ENCODE measurements around the gene CHRNA1.

Gene CHRNA1

GRCh38 chr2:174784909-174785308, 20.6 kb upstream of the CHRNA1 start:
- no peak for DNase-seq (ENCODE audit: low read depth)
- no peak overlapping the region for H3K4me3 ChIP-seq (ENCODE audit: control insufficient read depth, low read depth, low read length)
- no peak for TF ChIP-seq CTCF (conservative IDR thresholded peaks at IDR 0.05; ENCODE audit: control insufficient read depth, insufficient read depth, low read depth, low read length)

GRCh38 chr2:174784316-174784715, 20.0 kb upstream of the CHRNA1 start:
- no peak overlapping the region for H3K4me3 ChIP-seq (ENCODE audit: control insufficient read depth, low read depth, low read length)
- TF ChIP-seq CTCF (conservative IDR thresholded peaks at IDR 0.05; ENCODE audit: control insufficient read depth, insufficient read depth, low read depth, low read length), result no peak
- no peak for DNase-seq (ENCODE audit: low read depth)

- no peak for TF ChIP-seq CTCF (conservative IDR thresholded peaks at IDR 0.05; ENCODE audit: control insufficient read depth, insufficient read depth, low read depth, low read length)
- DNase-seq (ENCODE audit: low read depth), result no peak
These were observed 17.7 kb upstream of the CHRNA1 start for GRCh38 chr2:174781996-174782395.

GRCh38 chr2:174781298-174781697, 17.0 kb upstream of the CHRNA1 start:
- no peak overlapping the region for H3K4me3 ChIP-seq (ENCODE audit: control insufficient read depth, low read depth, low read length)
- no peak for TF ChIP-seq CTCF (conservative IDR thresholded peaks at IDR 0.05; ENCODE audit: control insufficient read depth, insufficient read depth, low read depth, low read length)
- DNase-seq (ENCODE audit: low read depth), result no peak

More at GRCh38 chr2:174781996-174782395, 17.7 kb upstream of the CHRNA1 start:
- H3K4me3 ChIP-seq (ENCODE audit: control insufficient read depth, low read depth, low read length), result no peak overlapping the region

GRCh38 chr2:174780856-174781255, 16.6 kb upstream of the CHRNA1 start:
- H3K4me3 ChIP-seq (ENCODE audit: control insufficient read depth, low read depth, low read length), result no peak overlapping the region
- DNase-seq (ENCODE audit: low read depth), result no peak
- no peak for TF ChIP-seq CTCF (conservative IDR thresholded peaks at IDR 0.05; ENCODE audit: control insufficient read depth, insufficient read depth, low read depth, low read length)

- DNase-seq (ENCODE audit: low read depth), result no peak
- no peak for TF ChIP-seq CTCF (conservative IDR thresholded peaks at IDR 0.05; ENCODE audit: control insufficient read depth, insufficient read depth, low read depth, low read length)
- no peak overlapping the region for H3K4me3 ChIP-seq (ENCODE audit: control insufficient read depth, low read depth, low read length)
These were observed 16.0 kb upstream of the CHRNA1 start for GRCh38 chr2:174780191-174780840.
